Ovary (tissue), 3 donors: ENCODE data around the gene SUDS3.

Experiments
- EP300 ChIP-seq: sonication (generic); formaldehyde crosslinking; IDR thresholded peaks from one replicate; pipeline ENCODE4 v1.6.1; 2017; ENCODE audit warnings: antibody characterized with exemption
- POLR2A ChIP-seq: fragments of 450-650 bp; IDR thresholded peaks from one replicate; pipeline ENCODE4 v1.6.1; 2017; ENCODE audit warnings: antibody characterized with exemption, mild to moderate bottlenecking, moderate library complexity
- TF ChIP-seq, protein P1 (sequence below), 3 donors: fragments of 450-650 bp in 2 of 3; fragments of 200-600 bp in 1 of 3; IDR thresholded peaks; one replicate each; pipeline versions ENCODE4 v1.5.1 to v1.8.0; 2016 to 2022; ENCODE audit warnings: antibody characterized with exemption in 3 of 3, mild to moderate bottlenecking in 1 of 3
- donor health status: DM: no; HTN: no; CAD: no.

DNA sequence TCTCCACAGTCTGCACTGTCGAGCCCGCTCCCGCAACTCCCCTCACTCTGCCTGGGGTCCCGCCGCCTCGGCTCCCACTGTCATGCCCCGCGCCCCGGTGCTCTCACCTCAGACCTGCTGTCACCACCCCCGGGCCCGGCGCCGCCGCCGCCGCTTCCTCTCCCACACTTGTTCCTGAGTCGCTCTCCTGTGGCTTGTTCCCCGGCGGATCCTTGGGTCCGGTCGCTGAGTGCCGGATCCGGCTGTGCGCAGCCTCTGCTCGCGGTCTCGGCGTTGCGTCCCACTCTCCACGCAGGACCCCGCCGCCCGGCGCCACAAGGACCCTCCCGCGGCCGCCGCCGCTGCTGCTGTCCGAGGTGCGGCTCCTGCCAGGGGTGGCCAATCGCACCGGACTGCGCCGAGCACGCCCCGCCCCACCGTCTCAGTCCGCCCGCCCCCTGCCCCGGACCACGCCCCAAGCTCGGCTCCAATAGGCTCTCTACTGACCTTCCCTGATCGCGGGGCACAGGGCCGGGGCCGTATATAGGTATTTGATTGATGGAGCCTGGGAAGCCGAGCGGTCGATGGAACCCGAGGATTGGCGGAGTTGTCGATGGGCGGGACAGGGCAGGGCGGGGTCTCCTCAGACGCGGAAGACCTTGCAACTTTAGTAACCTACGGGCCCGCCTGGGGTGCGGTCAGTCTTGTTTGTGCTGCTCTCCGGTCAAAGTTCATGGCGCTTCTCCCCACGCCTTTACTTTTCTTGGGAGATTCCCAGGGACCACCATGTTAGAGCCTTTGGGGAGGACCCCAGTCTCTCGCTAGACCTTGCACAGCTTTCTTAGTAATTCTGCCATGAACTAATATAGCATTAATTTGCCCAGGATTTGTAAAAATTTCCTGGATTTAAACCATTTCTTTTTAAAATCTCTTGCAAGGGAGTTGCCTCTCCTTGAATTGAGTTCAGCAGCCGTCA, 3.5 kb upstream of the SUDS3 start, which contains the start of gene TAOK3:
- peak; percentile 60 for TF ChIP-seq POLR2A
- TF ChIP-seq, protein P1, sequence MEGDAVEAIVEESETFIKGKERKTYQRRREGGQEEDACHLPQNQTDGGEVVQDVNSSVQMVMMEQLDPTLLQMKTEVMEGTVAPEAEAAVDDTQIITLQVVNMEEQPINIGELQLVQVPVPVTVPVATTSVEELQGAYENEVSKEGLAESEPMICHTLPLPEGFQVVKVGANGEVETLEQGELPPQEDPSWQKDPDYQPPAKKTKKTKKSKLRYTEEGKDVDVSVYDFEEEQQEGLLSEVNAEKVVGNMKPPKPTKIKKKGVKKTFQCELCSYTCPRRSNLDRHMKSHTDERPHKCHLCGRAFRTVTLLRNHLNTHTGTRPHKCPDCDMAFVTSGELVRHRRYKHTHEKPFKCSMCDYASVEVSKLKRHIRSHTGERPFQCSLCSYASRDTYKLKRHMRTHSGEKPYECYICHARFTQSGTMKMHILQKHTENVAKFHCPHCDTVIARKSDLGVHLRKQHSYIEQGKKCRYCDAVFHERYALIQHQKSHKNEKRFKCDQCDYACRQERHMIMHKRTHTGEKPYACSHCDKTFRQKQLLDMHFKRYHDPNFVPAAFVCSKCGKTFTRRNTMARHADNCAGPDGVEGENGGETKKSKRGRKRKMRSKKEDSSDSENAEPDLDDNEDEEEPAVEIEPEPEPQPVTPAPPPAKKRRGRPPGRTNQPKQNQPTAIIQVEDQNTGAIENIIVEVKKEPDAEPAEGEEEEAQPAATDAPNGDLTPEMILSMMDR (IDR thresholded peaks at IDR 0.05), result no peak
- TF ChIP-seq EP300, result no peak
